GM18870 (cell line): ENCODE data around the gene SLC16A7.
A peak's percentile ranks its signal among the peaks of the same experiment; 100 is the strongest.
"Not testable (repeated sequence)": the region's sequence is repeated elsewhere in the genome, so short reads cannot be mapped to it uniquely, and the experiment has no call there.

Experiments used
- ATAC-seq: cut with Tn5 transposase; IDR thresholded peaks from one replicate; pipeline ENCODE4 v1.9.1; 2021; ENCODE audit warnings: moderate library complexity; ENCODE audit not compliant: unreplicated experiment

Gene SLC16A7

DNA sequence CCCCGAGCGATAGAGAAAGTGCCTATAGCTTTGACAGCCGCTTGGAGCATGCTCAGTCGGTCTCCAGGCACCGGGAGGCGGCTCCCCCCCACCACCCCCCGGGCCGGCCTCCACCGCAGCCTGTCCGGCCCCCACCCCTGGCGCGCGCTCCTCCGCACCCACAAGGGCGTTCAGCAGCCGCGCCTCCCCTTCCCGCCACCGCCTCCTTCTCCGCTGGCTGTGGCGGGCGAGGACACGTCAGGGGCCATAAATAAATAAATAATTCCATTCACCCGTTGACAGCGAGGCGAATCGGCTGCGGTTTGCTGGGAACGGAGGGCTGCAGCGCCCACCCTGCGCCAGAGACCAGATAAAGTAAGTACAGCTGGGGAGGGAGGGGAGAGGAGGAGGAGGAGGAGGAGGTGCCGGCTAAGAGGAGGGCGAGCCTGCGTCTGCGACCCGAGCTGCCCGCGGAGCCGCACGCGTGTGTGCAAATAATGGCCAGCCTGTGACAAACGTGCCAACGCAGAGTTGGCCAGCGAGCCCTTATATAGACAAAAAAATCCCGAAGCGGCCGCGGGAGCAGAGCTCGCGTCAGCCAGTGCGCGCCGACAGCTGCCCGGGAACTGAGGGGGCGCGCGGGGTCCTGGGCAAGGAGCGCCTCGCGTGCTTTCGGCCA lies at the start of gene SLC16A7:
TSS of gene SLC16A7 (plus strand) at position 147 of the 658 bp plus-strand sequence. CDS start 108,773 bp downstream, outside the sequence.
- ATAC-seq = peak; percentile 48

DNA sequence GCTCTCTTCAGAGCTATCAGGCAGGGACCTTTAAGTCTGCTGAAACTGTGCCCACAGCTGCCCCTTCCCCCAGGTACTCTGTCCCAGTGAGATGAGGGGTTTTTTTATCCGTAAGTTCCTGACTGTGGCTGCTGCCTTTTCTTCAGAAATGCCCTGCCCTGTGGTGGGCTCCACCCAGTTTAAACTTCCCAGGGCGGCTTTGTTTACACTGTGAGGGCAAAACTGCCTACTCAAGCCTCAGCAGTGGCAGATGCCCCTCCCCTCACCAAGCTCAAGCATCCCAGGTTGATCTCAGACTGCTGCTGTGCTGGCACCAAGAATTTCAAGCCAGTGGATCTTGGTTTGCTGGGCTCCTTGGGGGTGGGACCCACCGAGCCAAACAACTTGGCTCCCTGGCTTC lies 46.9 kb upstream of the SLC16A7 start:
- no peak for ATAC-seq

DNA sequence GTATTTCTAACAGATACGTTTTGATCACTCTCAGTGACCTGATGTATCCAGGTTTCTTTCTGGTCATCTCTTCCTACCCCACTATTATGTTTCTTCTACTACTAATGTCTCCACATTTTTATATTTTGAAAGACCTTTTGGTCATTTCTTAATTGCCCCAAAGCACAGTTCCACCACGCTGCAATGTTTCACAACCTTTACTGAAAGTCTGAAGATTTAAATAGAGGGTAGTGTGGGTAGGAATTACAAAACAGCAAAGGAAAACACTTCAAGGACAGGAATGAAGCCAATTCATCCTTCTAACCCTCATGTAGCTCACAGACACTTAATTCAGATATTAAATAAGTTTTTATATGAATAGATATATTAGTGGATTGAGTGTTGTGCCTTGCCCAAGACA lies 36.1 kb upstream of the SLC16A7 start:
- ATAC-seq = no peak

DNA sequence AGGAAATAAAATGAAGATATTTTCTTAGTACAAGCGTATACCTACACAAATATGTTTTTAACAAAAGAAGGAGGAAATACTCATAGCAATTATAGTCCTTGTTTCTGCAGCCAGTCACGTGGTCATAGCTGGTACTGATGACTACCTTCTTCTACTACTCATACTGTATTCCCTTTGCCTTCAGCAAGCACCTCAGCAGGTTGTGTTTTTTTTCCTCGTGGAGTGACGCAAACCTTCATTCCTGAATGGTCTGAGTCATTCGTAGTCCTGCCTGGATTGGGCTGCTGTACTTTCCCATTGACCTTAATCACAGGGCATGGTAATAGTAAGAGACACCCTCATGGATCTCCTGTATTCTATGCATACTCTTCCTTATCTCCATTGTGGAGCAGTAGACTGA lies 25.7 kb upstream of the SLC16A7 start:
- ATAC-seq = no peak

DNA sequence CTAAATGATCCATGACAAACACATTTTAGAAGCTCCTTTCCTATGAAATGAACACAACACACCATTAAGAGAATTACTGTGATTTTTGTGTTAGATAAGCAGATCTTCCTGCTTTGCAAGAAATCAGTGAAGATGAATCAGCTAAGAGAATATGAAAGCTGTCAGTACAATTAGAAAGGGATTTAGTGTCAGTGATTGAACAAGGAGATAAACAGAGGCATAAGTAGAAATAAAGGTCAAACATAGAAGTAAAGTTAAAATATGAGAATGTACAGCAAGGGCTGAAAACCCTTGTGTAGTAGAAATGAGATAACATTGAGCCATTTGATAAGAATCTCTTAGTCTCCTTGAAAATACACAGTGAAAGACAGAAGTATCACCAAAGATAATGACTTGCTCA lies 21.4 kb upstream of the SLC16A7 start:
- ATAC-seq = no peak

GRCh38 chr12:59575826-59576225 lies 20.0 kb upstream of the SLC16A7 start:
- ATAC-seq = no peak

- no peak for ATAC-seq
Measured at GRCh38 chr12:59578254-59578653, 17.6 kb upstream of the SLC16A7 start.

- no peak for ATAC-seq
Measured at GRCh38 chr12:59579631-59580030, 16.2 kb upstream of the SLC16A7 start.

- ATAC-seq = no peak
Measured at GRCh38 chr12:59580050-59580449, 15.8 kb upstream of the SLC16A7 start.

DNA sequence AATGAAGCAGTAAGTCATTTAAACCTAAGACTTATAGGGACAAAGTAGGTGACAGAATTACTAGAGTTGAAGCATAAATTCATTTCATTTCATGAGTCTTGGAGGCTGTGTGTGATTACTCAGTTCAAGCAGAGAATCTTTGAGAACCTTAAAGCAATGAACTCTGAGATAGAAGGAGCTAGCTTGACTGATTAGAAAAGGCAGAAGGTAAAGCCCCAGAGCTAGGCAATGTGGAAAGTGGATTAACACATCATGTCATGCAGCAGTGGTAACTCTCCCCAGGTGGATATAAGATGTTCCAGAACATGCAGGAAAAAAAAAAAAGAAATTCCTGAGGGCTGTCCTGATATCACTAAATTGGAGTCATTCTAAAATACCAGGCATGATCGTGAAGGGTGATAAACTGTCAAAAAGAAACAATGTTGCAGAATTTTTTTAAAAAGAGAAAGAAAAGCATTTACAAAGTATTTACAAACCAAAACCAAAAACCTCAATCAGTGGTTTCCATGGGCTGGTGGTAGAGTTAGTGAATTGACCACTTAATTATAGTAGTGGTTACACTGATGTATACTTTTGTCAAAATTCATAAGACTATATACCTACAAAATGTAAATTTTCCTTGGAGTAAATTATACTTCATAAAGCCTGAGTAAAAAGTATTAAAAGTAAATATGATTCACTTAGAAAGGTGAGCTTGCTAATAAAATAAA lies 12.7 kb upstream of the SLC16A7 start:
- ATAC-seq = no peak

DNA sequence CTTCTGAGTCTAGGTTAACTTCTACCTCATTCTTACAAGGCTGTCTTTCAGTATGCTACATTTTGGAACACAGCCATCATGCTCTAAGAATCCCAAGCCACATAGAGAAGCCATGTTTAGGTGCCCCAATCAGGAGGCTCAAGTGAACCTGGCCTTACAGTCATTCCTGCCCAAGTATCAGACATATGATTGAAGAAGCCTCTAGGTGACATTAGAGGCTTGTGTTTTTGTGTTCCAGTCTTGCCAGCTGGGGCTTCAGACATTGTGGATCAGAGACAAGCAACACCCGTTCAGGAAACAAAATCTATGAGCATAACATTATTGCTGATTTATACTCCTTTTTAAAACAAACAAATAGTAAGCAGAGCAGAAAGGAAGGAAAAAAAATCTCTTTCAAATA lies 8.1 kb upstream of the SLC16A7 start:
- no peak for ATAC-seq

GRCh38 chr12:59593761-59594160 lies 2.1 kb upstream of the SLC16A7 start:
- ATAC-seq = no peak

- ATAC-seq = no peak
Measured at GRCh38 chr12:59594943-59595500, 807 bp upstream of the SLC16A7 start.

DNA sequence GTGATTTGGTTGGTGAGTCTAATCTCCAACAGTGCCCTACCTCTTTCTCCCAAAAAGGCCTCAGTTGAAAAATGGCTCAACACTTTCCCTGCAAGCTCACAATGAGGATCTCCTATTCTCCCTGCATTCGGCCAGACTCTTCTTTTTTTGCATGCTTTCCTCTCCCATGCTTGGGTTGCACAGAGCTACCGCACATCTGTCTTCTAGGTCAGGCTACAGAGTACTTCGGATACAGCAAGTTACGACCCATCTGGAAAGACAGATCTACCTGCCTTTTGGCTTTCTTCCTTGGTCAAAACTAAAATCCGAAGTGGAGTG lies 305 bp upstream of the SLC16A7 start:
- ATAC-seq = no peak

GRCh38 chr12:59597385-59597781 lies 1.6 kb downstream of the SLC16A7 start:
- peak; percentile 86 for ATAC-seq

DNA sequence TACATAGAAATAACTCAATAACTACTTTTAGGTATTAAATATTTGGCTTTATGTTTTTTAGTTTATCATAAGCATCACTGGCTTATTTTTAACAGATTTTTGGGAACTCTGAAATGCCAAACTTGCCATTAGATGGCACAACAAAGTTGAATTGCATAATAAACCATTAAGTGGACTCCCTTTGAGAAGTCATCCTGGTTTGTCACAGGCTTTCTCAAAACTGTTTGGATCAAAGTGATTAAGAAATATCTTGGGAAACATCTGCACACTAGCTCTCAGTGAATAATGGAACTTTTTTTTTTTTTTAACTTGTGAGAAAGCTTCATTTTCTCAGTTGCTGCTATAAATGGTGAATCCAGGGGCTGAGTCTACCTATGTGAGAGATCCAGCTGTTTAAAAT lies 4.3 kb downstream of the SLC16A7 start:
- ATAC-seq = no peak

GRCh38 chr12:59603754-59604153 lies 7.9 kb downstream of the SLC16A7 start:
- no peak for ATAC-seq

DNA sequence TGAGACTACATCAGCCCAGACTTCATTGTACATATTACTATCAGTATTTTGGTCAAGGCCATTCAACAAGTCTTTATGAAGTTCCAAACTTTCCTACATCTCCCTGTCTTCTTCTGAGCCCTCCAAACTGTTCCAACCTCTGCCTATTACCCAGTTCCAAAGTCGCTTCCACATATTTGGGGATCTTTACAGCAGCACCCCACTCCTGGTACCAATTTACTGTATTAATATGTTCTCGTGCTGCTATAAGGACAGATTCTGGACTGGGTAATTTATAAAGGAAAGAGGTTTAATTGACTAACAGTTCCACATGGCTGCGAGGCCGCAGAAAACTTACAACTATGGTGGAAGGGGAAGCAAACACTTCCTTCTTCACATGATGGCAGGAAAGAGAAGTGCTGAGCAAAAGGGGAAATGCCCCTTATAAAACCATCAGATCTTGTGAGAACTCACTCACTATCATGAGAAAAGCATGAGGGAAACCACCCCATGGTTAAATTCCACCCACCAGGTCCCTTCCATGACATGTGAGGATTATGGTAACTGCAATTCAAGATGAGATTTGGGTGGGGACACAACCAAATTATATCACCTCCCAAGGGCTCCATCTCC lies 17.1 kb downstream of the SLC16A7 start:
- not testable (repeated sequence) for ATAC-seq

GRCh38 chr12:59615392-59616165 lies 19.8 kb downstream of the SLC16A7 start:
- ATAC-seq = no peak

- peak; percentile 30 for ATAC-seq
Measured at GRCh38 chr12:59619461-59620240, 23.8 kb downstream of the SLC16A7 start.

GRCh38 chr12:59620326-59620725 lies 24.5 kb downstream of the SLC16A7 start:
- ATAC-seq = peak; percentile 44
